OCI-LY3 (cell line): Measurements from ENCODE around the gene SURF6.

Experiments
- H2AFZ ChIP-seq: fragments of 200-600, 300-600 bp; shearing (Covaris generic); 2 replicates; pipeline ENCODE4 v1.6.0; 2014; ENCODE audit warnings: antibody characterized with exemption, low read depth, low read length
- H3K27ac ChIP-seq: fragments of 200-600, 300-600 bp; sonication (generic); 2 replicates; pipeline ENCODE4 v1.5.1; 2014; ENCODE audit warnings: mild to moderate bottlenecking, low read length, moderate library complexity, mixed read lengths
- H3K27me3 ChIP-seq: fragments of 200-600, 300-600 bp; sonication (generic); 2 replicates; pipeline ENCODE4 v1.6.1; 2014; ENCODE audit warnings: low read depth, low read length, mixed read lengths
- H3K36me3 ChIP-seq: fragments of 200-600, 300-600 bp; sonication (generic); replicated peaks from 2 replicates; pipeline ENCODE3; 2014; ENCODE audit warnings: low read depth, low read length, mixed read lengths
- H3K4me1 ChIP-seq: fragments of 300-600, 200-600 bp; sonication (generic); 2 replicates; pipeline ENCODE4 v1.6.1; 2014; ENCODE audit warnings: low read length, mixed read lengths
- H3K4me2 ChIP-seq: fragments of 200-600, 300-600 bp; sonication (generic); 2 replicates; pipeline ENCODE4 v1.6.1; 2014; ENCODE audit warnings: low read length, mixed read lengths
- H3K4me3 ChIP-seq: fragments of 300-600, 200-600 bp; sonication (generic); 2 replicates; pipeline ENCODE4 v1.5.1; 2014; ENCODE audit warnings: antibody characterized with exemption, mild to moderate bottlenecking, low read length, moderate library complexity
- H3K79me2 ChIP-seq: fragments of 300-600, 200-600 bp; shearing (Covaris generic); 2 replicates; pipeline ENCODE4 v1.6.1; 2014; ENCODE audit warnings: mild to moderate bottlenecking, low read length, mixed read lengths
- H3K9ac ChIP-seq: fragments of 300-600, 200-600 bp; shearing (Covaris generic); 2 replicates; pipeline ENCODE4 v1.6.0; 2014; ENCODE audit warnings: mild to moderate bottlenecking, low read length, moderate library complexity
- H3K9me3 ChIP-seq: fragments of 200-600, 300-600 bp; shearing (Covaris generic); 2 replicates; pipeline ENCODE4 v1.6.1; 2014; ENCODE audit warnings: low read length, mixed read lengths; ENCODE audit not compliant: insufficient read depth
- H4K20me1 ChIP-seq: fragments of 200-600, 300-600 bp; sonication (generic); 2 replicates; pipeline ENCODE4 v1.6.1; 2016; ENCODE audit warnings: low read length, mixed read lengths; ENCODE audit not compliant: insufficient read depth
- CTCF ChIP-seq: fragments of 200-600, 300-600 bp; sonication (generic); IDR thresholded peaks from 2 replicates; pipeline ENCODE4 v1.5.1; 2014; ENCODE audit warnings: antibody characterized with exemption, low read length, low read depth
- EZH2phosphoT487 ChIP-seq: fragments of 200-600 bp; shearing (Covaris generic); IDR thresholded peaks from 2 replicates; pipeline ENCODE4 v1.6.1; 2018; ENCODE audit warnings: antibody characterized with exemption, mixed run types, low read depth

The SURF6 gene

GRCh38 chr9:133382507-133383141 is 46.6 kb upstream of the SURF6 start:
- H3K36me3 ChIP-seq = no peaks in the 10 kb centered on the region
- H3K9ac ChIP-seq = no peak overlapping the region
- H3K9me3 ChIP-seq = no peaks in the 10 kb centered on the region; the same call in 1 of the 2 replicates
- no peaks in the 10 kb centered on the region for H4K20me1 ChIP-seq
- H3K4me2 ChIP-seq = no peak overlapping the region
- H3K79me2 ChIP-seq = no peaks in the 10 kb centered on the region
- no peaks in the 10 kb centered on the region for H3K4me1 ChIP-seq
- TF ChIP-seq CTCF (no peak), EZH2phosphoT487 (no peak)
- H3K27ac ChIP-seq = no peak overlapping the region
- H3K4me3 ChIP-seq = no peak overlapping the region
- no peak overlapping the region for H2AFZ ChIP-seq
- no peaks in the 10 kb centered on the region for H3K27me3 ChIP-seq

- Histone ChIP-seq H4K20me1 (no peaks in the 10 kb centered on the region), H3K27ac (no peak overlapping the region), H3K4me3 (no peak overlapping the region), H3K9ac (no peak overlapping the region), H3K79me2 (peaks cover 1% of the 10 kb centered on the region), H2AFZ (no peak overlapping the region), H3K9me3 (no peaks in the 10 kb centered on the region; the same call in 1 of the 2 replicates), H3K36me3 (no peaks in the 10 kb centered on the region), H3K4me2 (no peak overlapping the region), H3K4me1 (peaks cover 6% of the 10 kb centered on the region; the same call in 1 of the 2 replicates), H3K27me3 (no peaks in the 10 kb centered on the region)
- TF ChIP-seq EZH2phosphoT487 = no peak
- TF ChIP-seq CTCF = no peak
Observed at GRCh38 chr9:133380734-133381133, 44.7 kb upstream of the SURF6 start.

GRCh38 chr9:133379153-133380086 is 43.4 kb upstream of the SURF6 start:
- H3K27ac ChIP-seq = no peak overlapping the region
- H3K4me2 ChIP-seq = no peak overlapping the region
- H2AFZ ChIP-seq = no peak overlapping the region
- H3K27me3 ChIP-seq = no peaks in the 10 kb centered on the region
- no peak overlapping the region for H3K4me3 ChIP-seq
- no peak overlapping the region for H3K9ac ChIP-seq
- no peak for TF ChIP-seq CTCF
- TF ChIP-seq EZH2phosphoT487 = no peak
- H4K20me1 ChIP-seq = peaks cover 7% of the 10 kb centered on the region; the same call in 1 of the 2 replicates
- no peaks in the 10 kb centered on the region for H3K36me3 ChIP-seq
- H3K79me2 ChIP-seq = peaks cover 14% of the 10 kb centered on the region
- peaks cover 6% of the 10 kb centered on the region; the same call in 1 of the 2 replicates for H3K4me1 ChIP-seq
- H3K9me3 ChIP-seq = no peaks in the 10 kb centered on the region; the same call in 1 of the 2 replicates

- H2AFZ ChIP-seq = no peak overlapping the region
- no peak for TF ChIP-seq CTCF
- no peak for TF ChIP-seq EZH2phosphoT487
- H3K27ac ChIP-seq = no peak overlapping the region
- no peak overlapping the region; the same call in 1 of the 2 replicates for H3K4me2 ChIP-seq
- peaks cover 11% of the 10 kb centered on the region; the same call in 1 of the 2 replicates for H3K4me1 ChIP-seq
- H3K9me3 ChIP-seq = no peaks in the 10 kb centered on the region; the same call in 1 of the 2 replicates
- H3K4me3 ChIP-seq = no peak overlapping the region
- H3K27me3 ChIP-seq = no peaks in the 10 kb centered on the region
- no peaks in the 10 kb centered on the region for H3K36me3 ChIP-seq
- no peak overlapping the region for H3K9ac ChIP-seq
- peaks cover 12% of the 10 kb centered on the region for H4K20me1 ChIP-seq
- peaks cover 24% of the 10 kb centered on the region for H3K79me2 ChIP-seq
Observed at GRCh38 chr9:133378408-133378962, 42.5 kb upstream of the SURF6 start.
